ENCODE data around the gene USP48.

DNA sequence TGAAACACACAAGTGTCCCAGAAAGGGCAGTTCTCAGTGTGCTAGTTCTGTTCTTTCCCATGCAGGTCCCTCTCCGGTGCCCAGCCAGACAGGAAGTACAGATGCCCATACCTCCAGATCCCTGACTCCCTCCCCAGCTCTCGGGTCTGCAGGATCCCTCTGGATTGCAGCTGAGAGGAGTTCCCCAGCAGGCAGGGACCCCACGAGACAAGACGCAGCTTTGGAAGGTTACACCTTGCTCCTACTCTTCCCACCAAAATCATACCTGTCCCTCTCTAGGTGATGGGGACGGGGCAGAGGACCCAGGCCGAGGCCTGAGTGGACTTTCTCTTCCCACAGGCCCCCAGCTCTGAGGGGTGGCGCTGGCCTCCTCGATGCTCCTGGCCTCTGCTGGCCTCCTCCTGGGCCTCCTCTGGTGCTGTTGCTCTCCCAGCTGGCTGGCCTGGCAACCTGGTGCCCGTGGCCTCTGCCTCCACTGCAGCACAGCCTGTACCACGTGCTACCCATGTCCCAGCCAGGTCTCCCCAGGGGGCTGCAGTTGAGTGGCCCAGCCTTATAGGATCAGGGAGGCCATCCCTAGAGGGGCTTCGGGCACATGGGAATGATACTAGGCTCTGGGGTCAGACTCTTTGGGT is 38.6 kb upstream of the USP48 start:
- no peak for TF ChIP-seq POLR2A (IDR thresholded peaks at IDR 0.05)
- TF ChIP-seq, protein P1, sequence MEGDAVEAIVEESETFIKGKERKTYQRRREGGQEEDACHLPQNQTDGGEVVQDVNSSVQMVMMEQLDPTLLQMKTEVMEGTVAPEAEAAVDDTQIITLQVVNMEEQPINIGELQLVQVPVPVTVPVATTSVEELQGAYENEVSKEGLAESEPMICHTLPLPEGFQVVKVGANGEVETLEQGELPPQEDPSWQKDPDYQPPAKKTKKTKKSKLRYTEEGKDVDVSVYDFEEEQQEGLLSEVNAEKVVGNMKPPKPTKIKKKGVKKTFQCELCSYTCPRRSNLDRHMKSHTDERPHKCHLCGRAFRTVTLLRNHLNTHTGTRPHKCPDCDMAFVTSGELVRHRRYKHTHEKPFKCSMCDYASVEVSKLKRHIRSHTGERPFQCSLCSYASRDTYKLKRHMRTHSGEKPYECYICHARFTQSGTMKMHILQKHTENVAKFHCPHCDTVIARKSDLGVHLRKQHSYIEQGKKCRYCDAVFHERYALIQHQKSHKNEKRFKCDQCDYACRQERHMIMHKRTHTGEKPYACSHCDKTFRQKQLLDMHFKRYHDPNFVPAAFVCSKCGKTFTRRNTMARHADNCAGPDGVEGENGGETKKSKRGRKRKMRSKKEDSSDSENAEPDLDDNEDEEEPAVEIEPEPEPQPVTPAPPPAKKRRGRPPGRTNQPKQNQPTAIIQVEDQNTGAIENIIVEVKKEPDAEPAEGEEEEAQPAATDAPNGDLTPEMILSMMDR (IDR thresholded peaks at IDR 0.05) = no peak

Measured in vagina (tissue), 2 donors.